HL-60/S4 (cell line): ENCODE data around the gene ERMP1.

Experiments used
- in situ Hi-C: fragments of 300-500 bp; cut with MboI; formaldehyde crosslinking; loops from 2 replicates; pipeline ENCODE4 v1.14.3; 2022; ENCODE audit warnings: low sequenced_read_pairs

The ERMP1 gene

DNA sequence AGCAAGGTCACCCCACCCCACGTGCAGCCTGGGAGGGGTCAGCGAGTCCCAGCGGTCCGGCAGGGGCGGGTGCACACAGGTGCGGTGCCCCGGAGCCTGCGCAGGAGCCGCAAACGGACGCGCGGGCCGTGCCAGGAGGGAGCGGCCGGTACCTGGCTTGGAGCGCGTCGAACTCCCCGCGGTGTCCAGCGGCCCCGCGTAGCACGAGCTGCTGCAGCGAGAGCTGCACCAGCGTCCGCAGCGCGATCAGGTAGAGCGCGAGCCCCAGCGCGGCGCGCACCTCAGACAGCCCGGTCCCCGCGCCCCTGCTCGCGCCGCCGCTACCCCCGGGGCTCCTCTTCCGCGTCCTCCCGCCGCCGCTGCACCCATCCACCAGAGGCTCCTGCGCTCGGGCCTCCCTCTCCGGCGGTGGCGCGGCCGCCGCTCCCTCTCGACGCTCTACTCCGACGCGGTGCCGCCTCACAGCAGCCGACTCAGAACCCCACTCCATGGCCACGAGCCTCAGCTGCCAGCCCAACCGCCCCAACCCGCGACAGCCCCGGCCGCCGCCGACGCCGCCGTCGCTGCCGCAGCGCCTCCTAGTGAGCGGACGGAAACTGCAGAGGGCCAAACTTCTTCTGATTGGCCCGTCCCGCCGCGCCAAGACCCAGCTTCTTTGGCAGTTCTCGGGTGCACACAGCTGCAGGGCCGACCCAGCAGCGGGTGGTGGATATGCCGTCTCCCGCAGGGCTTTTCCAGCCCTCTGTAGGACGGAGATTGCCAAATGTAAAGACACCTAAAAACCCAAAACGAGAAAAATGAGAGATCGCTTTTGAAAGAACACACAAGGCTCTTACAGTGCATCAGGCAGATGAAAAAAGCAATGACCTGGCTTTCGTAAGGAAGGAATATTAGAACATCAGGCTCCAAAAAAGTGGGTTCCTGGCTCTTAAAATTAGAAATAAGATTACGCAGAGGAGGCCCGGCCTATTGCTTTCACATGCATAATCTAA lies at the start of gene ERMP1:
Gene ERMP1, minus strand, starts transcription at position 580 of the 992 bp plus-strand sequence. Its CDS starts 90 bp downstream, at position 490.
- in situ Hi-C loops, result no loop called here

- in situ Hi-C loops, result loop anchor here (10.0 kb wide), 1 partner anchor 162 kb away; no protein-coding TSS in a partner anchor
Observed at GRCh38 chr9:5882244-5883012, 49.5 kb upstream of the ERMP1 start.

- in situ Hi-C loops, result loop anchor here (10.0 kb wide), 1 partner anchor 165 kb away; no protein-coding TSS in a partner anchor
Observed at GRCh38 chr9:5879419-5880181, 46.7 kb upstream of the ERMP1 start.

- in situ Hi-C loops, result no loop called here
Observed at GRCh38 chr9:5876711-5877110, 43.8 kb upstream of the ERMP1 start.

GRCh38 chr9:5876026-5876425 lies 43.1 kb upstream of the ERMP1 start:
- in situ Hi-C loops, result no loop called here

- in situ Hi-C loops, result no loop called here
Observed at GRCh38 chr9:5874048-5874447, 41.1 kb upstream of the ERMP1 start.

DNA sequence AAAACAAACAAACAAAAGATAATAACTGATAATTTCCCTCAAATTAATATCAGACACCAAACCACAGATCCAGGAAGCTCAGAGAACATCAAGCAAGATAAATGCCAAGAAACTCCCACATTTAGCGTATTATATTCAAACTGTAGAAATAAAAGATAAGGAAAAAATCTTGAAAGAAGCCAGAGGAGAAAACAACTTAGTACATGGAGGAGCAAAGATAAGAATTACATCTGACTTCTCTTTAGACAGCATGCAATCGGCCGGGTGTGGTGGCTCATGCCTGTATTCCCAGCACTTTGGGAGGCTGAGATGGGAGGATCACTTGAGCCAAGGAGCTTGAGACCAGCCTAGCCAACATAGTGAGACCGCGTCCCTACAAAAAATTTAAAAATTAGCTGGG lies 40.5 kb upstream of the ERMP1 start:
- in situ Hi-C loops, result no loop called here

GRCh38 chr9:5872511-5872910 lies 39.6 kb upstream of the ERMP1 start:
- in situ Hi-C loops, result no loop called here

GRCh38 chr9:5871785-5872184 lies 38.9 kb upstream of the ERMP1 start:
- in situ Hi-C loops, result no loop called here

DNA sequence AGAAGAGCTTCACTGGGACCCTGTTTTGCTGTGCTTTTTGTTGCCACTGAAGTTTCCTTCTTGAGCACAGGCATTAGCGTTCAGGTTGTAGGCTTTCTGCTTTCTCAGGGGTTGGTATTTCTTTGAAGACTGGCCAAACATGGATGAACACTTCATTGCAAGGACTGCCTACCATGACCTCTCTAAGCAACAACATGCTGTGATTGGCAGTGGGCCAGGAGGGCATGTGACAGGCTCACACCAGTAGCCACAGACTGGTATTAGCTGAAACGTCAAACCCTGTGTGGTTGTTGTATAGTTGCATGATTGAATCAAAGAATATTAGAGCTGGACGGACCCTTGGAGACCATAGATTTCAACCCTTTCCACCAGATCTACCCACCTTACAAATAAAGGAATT lies 37.8 kb upstream of the ERMP1 start:
- in situ Hi-C loops, result no loop called here

GRCh38 chr9:5870020-5870339 lies 37.1 kb upstream of the ERMP1 start:
- in situ Hi-C loops, result no loop called here

DNA sequence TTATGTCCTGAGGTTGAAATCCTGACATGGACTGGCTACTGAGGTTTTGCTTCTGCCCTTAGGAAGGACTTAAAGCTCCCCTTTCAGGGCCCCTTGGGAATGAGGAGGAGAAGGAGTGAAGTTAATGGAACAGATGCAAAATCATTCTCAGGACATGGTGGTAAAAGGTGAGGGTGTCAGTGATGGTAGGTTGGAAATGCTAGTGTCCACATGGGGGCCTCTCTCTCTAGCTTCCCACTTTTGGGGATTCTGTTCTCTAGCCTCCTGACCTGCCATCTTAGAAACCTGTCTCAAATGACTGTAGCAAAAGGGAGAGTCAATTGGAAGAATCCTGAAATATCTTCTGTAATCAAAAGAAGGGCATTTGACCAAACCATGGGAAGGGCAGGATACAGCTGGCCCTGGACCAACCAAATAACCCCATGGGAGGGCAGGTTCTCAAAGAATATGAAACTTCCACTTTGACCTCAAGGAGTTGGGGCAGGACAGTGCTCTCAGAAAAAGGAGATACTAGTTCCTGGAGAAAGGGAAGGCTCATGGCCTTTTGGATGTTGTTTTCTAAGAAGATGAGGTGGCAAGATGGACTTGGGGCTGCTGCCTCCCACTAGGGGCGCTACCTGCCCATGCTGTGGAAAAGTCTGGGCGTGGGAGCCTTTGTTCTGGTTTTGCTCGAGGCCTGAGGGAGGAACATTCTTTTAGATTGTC lies 36.5 kb upstream of the ERMP1 start:
- in situ Hi-C loops, result no loop called here

DNA sequence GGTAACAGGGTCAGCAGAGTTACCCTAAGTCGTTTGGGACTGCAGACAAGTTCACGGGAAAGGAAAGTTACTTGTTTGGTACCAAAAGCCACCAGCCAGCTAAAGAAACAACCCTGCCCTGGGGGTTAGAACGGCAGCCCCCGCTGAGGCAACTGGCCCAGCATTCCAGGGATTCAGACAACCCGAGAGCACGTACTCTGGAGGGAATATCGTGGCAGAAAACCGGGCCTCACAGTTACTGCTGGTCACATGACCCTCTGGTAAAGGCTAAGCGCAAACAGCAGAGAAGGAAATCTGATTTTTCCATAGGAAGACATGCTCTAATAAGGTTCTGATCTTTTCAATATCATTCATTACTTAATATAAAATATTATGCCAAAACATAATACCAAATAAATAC lies 35.3 kb upstream of the ERMP1 start:
- in situ Hi-C loops, result no loop called here

DNA sequence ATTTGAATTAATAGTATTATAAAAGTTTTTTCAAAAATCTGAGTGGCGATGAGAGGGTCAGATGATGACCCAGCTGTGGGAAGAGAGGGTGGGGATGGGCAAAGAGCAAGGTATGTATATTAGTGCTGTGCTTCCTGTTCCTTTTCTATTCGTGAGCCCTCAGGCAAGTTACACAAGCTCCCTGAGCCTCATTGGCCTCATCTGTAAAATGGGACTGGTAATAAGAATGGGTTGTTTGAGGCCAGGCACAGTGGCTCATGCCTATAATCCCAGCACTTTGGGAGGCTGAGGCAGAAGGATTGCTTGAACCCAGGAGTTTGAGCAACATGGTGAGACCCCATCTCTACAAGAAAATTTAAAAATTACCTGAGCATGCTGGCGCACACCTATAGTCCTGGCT lies 33.8 kb upstream of the ERMP1 start:
- in situ Hi-C loops, result no loop called here

- in situ Hi-C loops, result no loop called here
Observed at GRCh38 chr9:5866272-5866671, 33.4 kb upstream of the ERMP1 start.

DNA sequence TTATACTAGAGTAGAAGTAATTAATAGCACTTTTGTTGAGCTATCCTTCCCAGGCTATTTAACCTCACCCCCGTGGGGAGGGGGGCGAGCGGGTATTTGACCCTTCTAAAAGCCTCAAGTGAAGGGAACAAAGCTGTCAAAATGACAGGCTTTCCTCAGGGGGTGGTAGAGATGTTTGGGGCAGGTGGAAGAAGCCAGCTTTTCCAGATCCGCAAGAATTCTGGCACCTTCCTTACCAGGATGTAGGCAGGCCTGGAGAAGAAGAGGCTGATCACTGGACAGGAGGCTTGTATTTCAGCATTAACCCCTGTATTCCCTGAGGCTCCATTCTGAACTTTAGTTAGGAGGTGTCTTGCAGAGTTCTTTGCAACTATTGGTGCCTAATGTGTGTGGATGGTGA lies 31.5 kb upstream of the ERMP1 start:
- in situ Hi-C loops, result no loop called here

DNA sequence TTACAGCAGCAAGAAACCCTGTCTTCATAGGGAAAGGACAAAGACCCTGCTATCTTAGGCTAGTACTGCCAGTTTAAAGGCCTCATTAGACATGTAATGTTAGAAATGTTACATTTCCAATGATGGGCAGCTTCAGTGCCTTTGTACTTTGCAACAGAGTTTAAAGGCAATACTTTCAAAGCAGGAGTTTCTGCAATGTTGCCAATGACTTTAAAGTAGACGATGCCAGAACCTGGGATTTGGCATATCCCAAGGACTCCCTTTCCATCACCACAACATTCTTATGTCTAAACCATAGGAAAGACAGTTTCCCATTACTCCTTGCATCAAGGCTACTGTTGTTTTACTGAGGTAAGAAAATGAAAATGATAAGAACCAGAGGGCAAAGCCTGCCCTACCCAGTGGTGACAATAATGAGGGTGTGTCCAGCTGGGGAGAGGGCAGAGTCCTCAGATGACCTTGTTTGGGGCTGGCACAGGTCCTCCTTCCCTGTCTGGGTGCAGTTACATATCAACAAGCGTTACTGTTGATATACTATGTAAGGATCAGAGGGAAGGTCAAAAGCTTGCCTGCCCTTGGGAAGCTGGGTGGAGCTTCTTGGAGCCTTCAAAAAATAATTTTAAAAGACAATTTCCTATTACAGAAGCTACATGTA lies 30.3 kb upstream of the ERMP1 start:
- in situ Hi-C loops, result no loop called here

DNA sequence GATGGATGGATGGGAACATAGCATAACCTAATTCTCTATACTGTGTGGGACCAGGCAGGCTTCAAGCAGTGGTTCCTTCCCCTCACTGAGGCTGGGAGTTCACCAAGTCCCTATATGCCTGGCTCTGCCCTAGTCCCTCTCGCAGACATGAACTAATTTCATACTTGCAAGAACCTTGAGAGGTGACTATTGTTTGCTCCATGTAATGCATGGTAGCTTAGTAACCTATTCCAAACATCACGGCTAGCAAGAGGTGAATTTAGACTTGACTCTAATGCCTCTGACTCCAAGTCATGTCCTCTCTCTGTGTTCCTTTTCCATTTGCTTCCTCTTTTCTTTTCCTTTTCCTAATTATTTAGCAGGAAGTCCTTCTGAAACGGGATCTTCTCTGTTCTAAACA lies 25.9 kb upstream of the ERMP1 start:
- in situ Hi-C loops, result no loop called here

DNA sequence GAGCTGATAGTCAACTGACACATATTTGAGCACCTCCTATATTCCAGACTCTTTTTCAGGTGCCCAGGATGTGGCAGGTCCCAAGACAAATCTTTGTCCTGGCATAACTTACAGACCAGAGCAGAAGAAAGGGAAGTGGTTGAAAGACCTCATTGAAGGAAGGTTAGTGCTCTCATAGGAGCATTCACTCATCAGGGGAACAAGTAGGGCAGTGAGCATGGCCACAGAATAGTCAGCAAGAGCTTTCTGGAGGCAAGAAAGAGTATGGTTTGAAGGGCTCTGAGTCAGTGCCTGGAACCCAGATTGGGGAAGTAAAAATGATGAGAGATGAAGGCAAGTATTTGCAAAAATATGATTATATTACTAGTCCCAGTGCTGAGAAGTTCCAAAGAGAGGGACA lies 25.0 kb upstream of the ERMP1 start:
- in situ Hi-C loops, result no loop called here
